ENCODE results near the gene FAM53C.
"Not testable (repeated sequence)": the region's sequence is repeated elsewhere in the genome, so short reads cannot be mapped to it uniquely, and the experiment has no call there.

FAM53C gene

DNA sequence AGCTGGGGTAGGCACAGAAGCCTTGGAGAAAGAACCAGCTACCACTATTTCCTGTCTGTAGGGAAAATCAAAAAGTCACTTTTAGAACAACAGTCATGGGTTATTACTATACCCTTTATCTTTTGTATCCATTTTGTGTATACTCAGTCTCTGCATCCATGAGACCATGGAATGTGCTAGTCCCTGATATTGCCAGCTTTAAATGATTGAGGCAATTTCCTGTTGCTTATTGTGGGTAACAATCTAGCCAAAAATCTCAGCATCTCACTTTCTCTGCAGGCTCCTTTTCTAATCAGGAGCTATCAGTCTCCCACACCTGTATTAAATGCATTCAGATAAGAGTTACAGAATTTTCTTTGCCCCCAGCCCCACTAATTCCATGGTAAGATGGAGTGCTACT lies 13.5 kb downstream of the FAM53C start:
- no peak for DNase-seq (ENCODE audit: low spot score)

DNA sequence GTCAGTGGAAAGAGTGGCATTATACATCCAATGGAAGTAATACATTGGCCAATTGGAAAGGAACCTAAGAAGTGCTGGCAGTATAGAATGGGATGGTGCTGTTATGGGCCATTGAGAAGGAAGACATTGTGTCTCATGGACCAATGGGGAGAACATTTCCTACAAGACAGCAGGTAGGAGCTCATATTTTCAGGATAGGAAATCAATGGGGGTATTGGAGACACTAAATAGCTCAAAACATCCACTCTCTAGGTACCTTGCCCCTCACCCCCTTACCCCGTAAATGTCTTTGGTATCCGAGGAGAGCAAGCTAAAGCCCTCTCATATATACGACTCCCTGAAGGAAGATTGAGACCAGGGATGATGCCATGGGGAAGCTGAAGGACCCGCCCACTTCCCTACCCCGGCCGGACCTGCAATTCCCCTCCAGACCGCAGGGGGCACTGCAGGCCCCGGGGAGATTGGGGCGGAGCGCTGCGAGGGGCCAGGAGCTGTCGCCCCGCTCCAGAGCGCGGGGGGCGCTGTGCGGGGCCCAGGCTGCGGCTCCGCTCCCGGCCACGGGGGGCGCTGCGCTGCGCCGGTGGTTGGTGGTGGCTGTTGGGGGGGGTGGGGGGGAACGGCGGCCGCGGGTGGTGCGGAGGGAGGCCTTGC lies 14.1 kb downstream of the FAM53C start, which contains the start of gene KDM3B:
KDM3B (plus strand) TSS at position 615 of the 651 bp plus-strand sequence. CDS start 111 bp downstream, outside the sequence.
- DNase-seq (ENCODE audit: low spot score) = peak; percentile 81

GRCh38 chr5:138352722-138353559 lies 14.9 kb downstream of the FAM53C start:
- DNase-seq (ENCODE audit: low spot score) = peak; percentile 50

DNA sequence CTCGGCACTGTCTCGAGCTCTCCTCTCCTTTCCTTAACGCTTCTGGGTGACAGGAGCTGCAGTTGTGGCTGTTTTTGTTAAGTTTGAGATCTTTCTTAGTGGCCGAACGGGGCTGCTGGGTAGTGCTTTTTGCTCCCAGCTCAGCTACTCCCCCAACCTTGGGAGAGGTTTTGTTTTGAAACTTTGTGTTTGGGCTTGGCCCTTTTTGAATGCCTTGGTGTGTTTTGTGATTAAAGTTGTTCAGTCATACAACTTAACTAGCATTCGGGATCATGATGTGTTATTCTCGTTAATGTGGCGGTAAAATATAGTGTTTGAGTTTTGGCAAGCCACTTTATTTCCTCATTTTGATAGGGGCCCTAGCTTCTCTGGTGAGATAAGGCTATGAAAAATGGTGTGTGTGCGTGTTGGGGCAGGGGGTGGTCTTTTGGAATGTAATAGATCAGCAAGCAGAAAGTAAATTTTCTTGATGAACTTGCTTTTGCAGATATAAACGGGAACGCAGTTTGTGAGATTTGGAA lies 15.6 kb downstream of the FAM53C start:
- DNase-seq (ENCODE audit: low spot score) = no peak

DNA sequence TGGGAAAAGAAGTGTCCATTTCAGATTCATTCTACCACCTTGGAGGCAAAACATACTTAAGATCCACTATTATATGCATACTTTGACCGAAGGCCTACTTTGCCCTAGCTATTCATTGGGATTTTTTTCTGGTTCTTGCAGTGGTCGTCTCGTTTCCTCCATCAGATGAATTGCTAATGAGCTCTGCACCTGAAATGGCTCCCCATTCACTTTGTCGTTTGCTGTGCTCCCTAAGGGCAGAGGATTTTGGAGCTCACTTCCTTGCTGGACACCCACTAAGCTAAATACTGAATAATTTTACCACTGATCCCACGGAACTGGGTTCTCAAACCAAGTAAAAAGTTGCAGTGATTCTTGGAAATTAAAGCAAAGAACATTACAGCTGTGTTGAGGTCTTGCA lies 16.3 kb downstream of the FAM53C start:
- DNase-seq (ENCODE audit: low spot score) = no peak

DNA sequence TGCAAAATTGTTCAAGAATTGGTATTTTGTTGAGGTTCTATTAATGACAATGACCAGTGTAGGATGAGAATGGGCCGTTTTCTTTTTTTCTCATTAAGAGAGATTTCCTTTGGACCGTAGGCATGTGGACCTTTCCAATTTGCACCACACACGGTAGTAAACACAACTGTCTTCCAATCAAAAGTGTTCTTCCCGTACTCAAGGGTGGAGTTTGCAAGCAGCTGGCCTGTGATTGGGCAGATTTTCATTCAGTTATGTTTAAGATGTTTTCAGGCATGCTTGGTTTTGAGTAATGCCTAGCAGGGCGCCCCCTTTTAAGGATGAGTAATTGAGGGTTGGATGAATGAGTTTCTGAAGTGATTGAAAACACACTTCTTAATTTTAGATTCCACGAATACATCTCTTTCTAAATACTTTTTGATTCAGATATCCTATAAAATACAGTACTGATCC lies 16.9 kb downstream of the FAM53C start:
- peak; percentile 60 for DNase-seq (ENCODE audit: low spot score)

DNA sequence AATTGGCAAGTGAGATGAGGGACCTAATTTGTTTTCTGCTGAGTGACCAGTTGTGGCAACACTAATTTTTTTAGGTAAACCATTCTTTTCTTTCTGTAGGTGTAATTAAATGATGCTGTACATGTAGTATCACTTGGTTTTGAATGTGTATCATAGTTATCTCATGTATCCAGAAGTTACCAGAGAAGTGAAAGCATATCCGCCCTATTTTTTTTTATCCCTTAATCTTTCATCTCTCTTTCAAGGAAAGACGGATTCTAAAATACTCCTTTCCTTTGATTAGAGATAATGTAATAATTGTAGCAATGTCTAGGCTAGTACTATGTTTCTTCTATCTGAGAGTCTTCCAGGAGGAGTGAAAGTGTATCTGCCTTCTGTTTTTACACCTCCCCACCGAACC lies 21.6 kb downstream of the FAM53C start:
- DNase-seq (ENCODE audit: low spot score) = no peak

GRCh38 chr5:138360941-138361452 lies 22.9 kb downstream of the FAM53C start:
- no peak for DNase-seq (ENCODE audit: low spot score)

- DNase-seq (ENCODE audit: low spot score) = no peak
Measured at GRCh38 chr5:138364576-138364975, 26.5 kb downstream of the FAM53C start.

DNA sequence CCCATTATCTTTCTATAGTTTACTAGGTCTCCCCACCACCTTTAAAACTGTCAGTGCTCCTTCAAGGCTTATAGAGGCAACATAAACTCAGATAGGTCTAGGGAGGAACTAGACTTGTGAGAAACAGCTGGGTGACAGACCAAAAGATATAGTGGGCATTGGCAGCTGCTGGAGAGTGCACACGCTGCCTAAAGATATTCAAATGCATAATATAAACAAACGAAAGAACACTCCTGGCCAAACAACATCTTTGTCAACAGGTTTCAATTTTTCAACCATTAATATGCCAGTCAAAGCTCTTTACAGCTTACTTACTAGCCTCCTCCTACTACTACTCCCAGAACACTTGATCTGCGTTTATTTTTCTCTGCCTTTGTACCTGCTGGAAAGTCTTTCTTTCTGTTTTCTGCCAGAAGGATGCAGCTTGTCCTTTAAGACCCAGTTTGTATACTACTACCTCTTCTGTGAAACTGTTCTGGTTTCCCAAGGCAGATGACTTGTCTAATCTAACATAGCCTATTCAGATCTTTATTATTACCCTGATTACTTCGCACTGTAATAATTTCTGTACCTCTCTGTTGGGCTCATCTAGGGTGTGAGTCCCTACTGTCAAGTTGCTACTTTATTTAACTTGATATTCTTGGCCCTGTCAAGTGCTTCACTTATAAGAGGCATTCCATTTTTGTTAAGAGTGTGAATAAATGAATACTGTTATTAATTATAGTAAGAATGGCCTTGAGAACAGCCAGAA lies 28.7 kb downstream of the FAM53C start:
- DNase-seq (ENCODE audit: low spot score) = no peak

DNA sequence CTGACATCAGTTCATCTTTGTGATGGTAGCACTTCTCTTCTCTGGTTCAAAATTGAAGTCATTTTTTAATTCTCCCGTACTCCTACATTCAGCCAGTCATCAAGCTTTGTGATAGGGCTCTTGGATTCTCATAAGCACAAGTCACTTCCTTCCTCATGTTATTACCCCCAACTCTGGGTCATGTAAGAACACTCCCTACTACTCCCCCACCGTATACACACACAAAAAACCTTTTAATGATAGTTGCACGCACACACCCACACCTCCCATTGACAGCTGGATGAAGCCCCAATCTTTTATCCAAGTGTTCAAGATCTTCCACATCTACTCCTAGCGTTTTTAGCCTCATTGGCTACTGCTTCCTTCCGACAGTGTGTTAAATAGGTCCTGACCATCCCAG lies 31.2 kb downstream of the FAM53C start:
- no peak for DNase-seq (ENCODE audit: low spot score)

GRCh38 chr5:138369706-138370105 lies 31.6 kb downstream of the FAM53C start:
- DNase-seq (ENCODE audit: low spot score) = no peak

DNA sequence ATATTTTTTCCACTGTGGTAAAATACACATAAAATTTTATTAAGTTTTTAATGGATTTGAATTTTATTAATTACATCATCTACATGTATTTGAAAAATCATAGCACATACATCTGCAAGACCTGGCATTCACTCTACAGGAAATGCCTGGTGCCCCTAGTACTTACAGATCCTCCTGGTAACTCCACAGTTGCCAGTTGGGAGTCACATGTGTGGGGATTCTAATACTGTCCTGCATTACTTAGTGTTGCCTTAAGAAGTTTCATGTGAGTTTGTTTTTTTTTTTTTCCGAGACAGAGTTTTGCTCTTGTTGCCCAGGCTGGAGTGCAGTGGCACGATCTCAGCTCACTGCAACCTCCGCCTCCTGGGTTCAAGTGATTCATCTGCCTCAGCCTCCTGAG lies 32.5 kb downstream of the FAM53C start:
- no peak for DNase-seq (ENCODE audit: low spot score)

GRCh38 chr5:138371454-138371853 lies 33.4 kb downstream of the FAM53C start:
- DNase-seq (ENCODE audit: low spot score) = no peak

DNA sequence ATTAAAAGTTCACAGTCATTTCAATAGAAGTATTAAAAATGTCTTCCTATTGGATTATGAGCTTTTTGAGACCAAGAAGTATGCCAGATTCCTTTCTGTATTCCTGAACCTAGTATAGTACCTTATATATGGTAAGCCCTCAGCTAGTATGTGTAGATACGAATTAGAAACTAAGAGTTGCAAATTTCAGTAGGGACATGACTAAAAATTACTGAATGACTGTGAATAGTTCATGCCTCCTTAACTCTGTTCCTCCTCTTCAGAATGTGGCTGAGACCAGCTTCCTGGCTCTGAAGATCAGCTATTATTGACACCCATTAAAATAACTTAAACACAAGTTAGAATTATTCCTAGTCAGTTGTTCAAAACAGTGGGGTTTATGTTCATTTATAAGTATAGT lies 34.2 kb downstream of the FAM53C start:
- DNase-seq (ENCODE audit: low spot score) = no peak

GRCh38 chr5:138372653-138373052 lies 34.6 kb downstream of the FAM53C start:
- no peak for DNase-seq (ENCODE audit: low spot score)

GRCh38 chr5:138382347-138382746 lies 44.3 kb downstream of the FAM53C start:
- no peak for DNase-seq (ENCODE audit: low spot score)

- DNase-seq (ENCODE audit: low spot score) = no peak
Measured at GRCh38 chr5:138385660-138386059, 47.6 kb downstream of the FAM53C start.

GRCh38 chr5:138386290-138386689 lies 48.2 kb downstream of the FAM53C start:
- DNase-seq (ENCODE audit: low spot score) = no peak

DNA sequence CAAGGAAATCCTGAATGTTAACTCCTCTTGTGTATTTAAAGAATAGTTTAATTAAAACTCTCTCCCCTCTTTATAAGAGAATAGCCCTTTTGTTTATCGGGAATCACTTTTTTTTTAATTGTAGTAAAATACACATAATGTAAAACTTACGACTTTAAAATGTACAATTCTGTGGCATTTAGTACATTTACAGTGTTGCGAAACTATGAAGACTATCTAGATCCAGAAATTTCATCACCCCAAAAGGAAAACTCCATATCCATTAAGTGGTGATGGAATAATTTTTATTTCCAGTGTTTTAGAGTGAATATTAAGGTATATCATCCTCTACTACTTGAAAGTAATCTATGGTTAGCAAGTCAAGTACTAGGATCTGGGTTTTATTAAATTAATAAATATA lies 51.3 kb downstream of the FAM53C start:
- no peak for DNase-seq (ENCODE audit: low spot score)

DNA sequence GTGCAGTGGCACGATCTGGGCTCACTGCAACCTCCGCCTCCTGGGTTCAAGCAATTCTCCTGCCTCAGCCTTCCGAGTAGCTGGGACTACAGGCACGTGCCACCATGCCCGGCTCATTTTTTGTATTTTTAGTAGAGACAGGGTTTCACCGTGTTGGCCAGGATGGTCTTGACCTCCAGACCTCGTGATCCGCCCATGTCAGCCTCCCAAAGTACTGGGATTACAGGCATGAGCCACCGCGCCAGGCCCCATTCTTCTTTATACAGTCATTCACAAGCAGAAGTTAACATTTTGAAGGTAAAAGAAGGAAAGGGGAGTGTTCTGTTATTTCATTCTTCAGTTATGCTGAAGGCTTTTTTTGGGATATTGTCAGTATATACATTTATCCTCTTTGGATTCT lies 51.8 kb downstream of the FAM53C start:
- DNase-seq (ENCODE audit: low spot score) = not testable (repeated sequence)

GRCh38 chr5:138391859-138392386 lies 53.9 kb downstream of the FAM53C start:
- peak; percentile 70 for DNase-seq (ENCODE audit: low spot score)
